ENCODE data around the gene PTBP3. TPM values are rescaled to one million over a fixed set of nuclear protein-coding genes. Genes with fewer than 3 reads are reported as not detected.
"Not testable (repeated sequence)": the region's sequence is repeated elsewhere in the genome, so short reads cannot be mapped to it uniquely, and the experiment has no call there.

Gene PTBP3
- total RNA-seq, 1 donor from 2014 or later = 210 TPM

GRCh38 chr9:112379177-112380101 lies 46.0 kb upstream of the PTBP3 start:
- TF ChIP-seq CTCF (conservative IDR thresholded peaks at IDR 0.05; ENCODE audit: low read depth, low read length) = no peak
- DNase-seq (ENCODE audit: low read depth) = no peak
- H3K4me3 ChIP-seq (ENCODE audit: low read depth, low read length) = peak overlapping the region; percentile 82

- TF ChIP-seq CTCF (conservative IDR thresholded peaks at IDR 0.05; ENCODE audit: low read depth, low read length) = no peak
- DNase-seq (ENCODE audit: low read depth) = no peak
- H3K4me3 ChIP-seq (ENCODE audit: low read depth, low read length) = peak overlapping the region; percentile 82
Observed at GRCh38 chr9:112378328-112379176, 45.1 kb upstream of the PTBP3 start.

GRCh38 chr9:112377684-112378327 lies 44.4 kb upstream of the PTBP3 start:
- no peak for TF ChIP-seq CTCF (conservative IDR thresholded peaks at IDR 0.05; ENCODE audit: low read depth, low read length)
- DNase-seq (ENCODE audit: low read depth) = no peak
- peak overlapping the region; percentile 82 for H3K4me3 ChIP-seq (ENCODE audit: low read depth, low read length)

GRCh38 chr9:112377087-112377486 lies 43.7 kb upstream of the PTBP3 start:
- no peak for DNase-seq (ENCODE audit: low read depth)
- H3K4me3 ChIP-seq (ENCODE audit: low read depth, low read length) = no peak overlapping the region
- no peak for TF ChIP-seq CTCF (conservative IDR thresholded peaks at IDR 0.05; ENCODE audit: low read depth, low read length)

GRCh38 chr9:112375361-112375760 lies 41.9 kb upstream of the PTBP3 start:
- no peak for TF ChIP-seq CTCF (conservative IDR thresholded peaks at IDR 0.05; ENCODE audit: low read depth, low read length)
- H3K4me3 ChIP-seq (ENCODE audit: low read depth, low read length) = no peak overlapping the region
- no peak for DNase-seq (ENCODE audit: low read depth)

- DNase-seq (ENCODE audit: low read depth); H3K4me3 ChIP-seq (ENCODE audit: low read depth, low read length): not testable (repeated sequence)
Observed at GRCh38 chr9:112374232-112374631, 40.8 kb upstream of the PTBP3 start.

GRCh38 chr9:112373666-112374065 lies 40.2 kb upstream of the PTBP3 start:
- DNase-seq (ENCODE audit: low read depth); H3K4me3 ChIP-seq (ENCODE audit: low read depth, low read length): not testable (repeated sequence)
